Fibroblast of peridontal ligament (primary cell): ENCODE measurements around the gene HYI.
"Not testable (repeated sequence)": the region's sequence is repeated elsewhere in the genome, so short reads cannot be mapped to it uniquely, and the experiment has no call there.

ENCODE experiments used
- DNase-seq: peaks from one replicate; pipeline ENCODE4 v3.0.0-alpha.2; 2010; ENCODE audit errors: extremely low read depth

The HYI gene

GRCh38 chr1:43464681-43465504 is 11.2 kb upstream of the HYI start:
- DNase-seq: peak; percentile 56

GRCh38 chr1:43463479-43463878 is 9.7 kb upstream of the HYI start:
- DNase-seq: no peak

GRCh38 chr1:43460988-43461693 is 7.4 kb upstream of the HYI start:
- peak; percentile 46 for DNase-seq

- not testable (repeated sequence) for DNase-seq
Measured at GRCh38 chr1:43458379-43458778, 4.6 kb upstream of the HYI start.

- DNase-seq: no peak
Measured at GRCh38 chr1:43455213-43455889, 1.6 kb upstream of the HYI start.

GRCh38 chr1:43454270-43455011 is 710 bp upstream of the HYI start:
- peak; percentile 87 for DNase-seq

GRCh38 chr1:43452789-43453441 is 816 bp downstream of the HYI start:
- peak; percentile 71 for DNase-seq

GRCh38 chr1:43451701-43452532 is 1.8 kb downstream of the HYI start:
- no peak for DNase-seq

- no peak for DNase-seq
Measured at GRCh38 chr1:43451157-43451591, 2.6 kb downstream of the HYI start.

- DNase-seq: no peak
Measured at GRCh38 chr1:43450251-43450941, 3.3 kb downstream of the HYI start.

- DNase-seq: no peak
Measured at GRCh38 chr1:43449708-43450069, 4.0 kb downstream of the HYI start.

- DNase-seq: no peak
Measured at GRCh38 chr1:43448955-43449707, 4.6 kb downstream of the HYI start.

GRCh38 chr1:43447891-43448708 is 5.6 kb downstream of the HYI start:
- no peak for DNase-seq

- DNase-seq: no peak
Measured at GRCh38 chr1:43446881-43447835, 6.6 kb downstream of the HYI start.

GRCh38 chr1:43446388-43446740 is 7.4 kb downstream of the HYI start:
- DNase-seq: no peak

GRCh38 chr1:43445606-43446387 is 7.9 kb downstream of the HYI start:
- DNase-seq: no peak
